Mucosa of stomach (tissue), 1 donor: ENCODE measurements around the gene GPR62.

Source experiments
- H3K27me3 ChIP-seq: one replicate; pipeline ENCODE4 v1.7.0; 2013; ENCODE audit warnings: mild to moderate bottlenecking, low read length; ENCODE audit not compliant: control insufficient read depth, insufficient read depth
- H3K36me3 ChIP-seq: one replicate; pipeline ENCODE4 v1.7.0; 2013; ENCODE audit warnings: low read length; ENCODE audit not compliant: control insufficient read depth, insufficient read depth
- H3K4me1 ChIP-seq: one replicate; pipeline ENCODE4 v1.7.0; 2013; ENCODE audit warnings: mild to moderate bottlenecking, low read length; ENCODE audit not compliant: control insufficient read depth, insufficient read depth
- H3K4me3 ChIP-seq: one replicate; pipeline ENCODE4 v1.7.0; 2013; ENCODE audit warnings: low read length
- H3K9ac ChIP-seq: one replicate; pipeline ENCODE4 v1.7.0; 2013; ENCODE audit warnings: mild to moderate bottlenecking, low read length, moderate library complexity
- H3K9me3 ChIP-seq: one replicate; pipeline ENCODE4 v1.7.0; 2013; ENCODE audit warnings: mild to moderate bottlenecking, low read length, moderate library complexity; ENCODE audit not compliant: control insufficient read depth
- donor health status: Pancreatic carcinoma.

Gene GPR62

GRCh38 chr3:51962854-51963530, 7.8 kb downstream of the GPR62 start:
- Histone ChIP-seq H3K4me3 (no peak overlapping the region), H3K27me3 (no peaks in the 10 kb centered on the region), H3K36me3 (no peaks in the 10 kb centered on the region), H3K9ac (no peak overlapping the region), H3K9me3 (no peaks in the 10 kb centered on the region), H3K4me1 (peaks cover 19% of the 10 kb centered on the region)

GRCh38 chr3:51963951-51964451, 8.8 kb downstream of the GPR62 start:
- no peak overlapping the region for H3K4me3 ChIP-seq
- peaks cover 28% of the 10 kb centered on the region for H3K4me1 ChIP-seq
- no peaks in the 10 kb centered on the region for H3K36me3 ChIP-seq
- no peaks in the 10 kb centered on the region for H3K9me3 ChIP-seq
- no peaks in the 10 kb centered on the region for H3K27me3 ChIP-seq
- H3K9ac ChIP-seq = no peak overlapping the region

GRCh38 chr3:51964521-51964920, 9.3 kb downstream of the GPR62 start:
- no peaks in the 10 kb centered on the region for H3K9me3 ChIP-seq
- no peak overlapping the region for H3K4me3 ChIP-seq
- H3K4me1 ChIP-seq = peaks cover 28% of the 10 kb centered on the region
- no peaks in the 10 kb centered on the region for H3K27me3 ChIP-seq
- H3K36me3 ChIP-seq = no peaks in the 10 kb centered on the region
- no peak overlapping the region for H3K9ac ChIP-seq

DNA sequence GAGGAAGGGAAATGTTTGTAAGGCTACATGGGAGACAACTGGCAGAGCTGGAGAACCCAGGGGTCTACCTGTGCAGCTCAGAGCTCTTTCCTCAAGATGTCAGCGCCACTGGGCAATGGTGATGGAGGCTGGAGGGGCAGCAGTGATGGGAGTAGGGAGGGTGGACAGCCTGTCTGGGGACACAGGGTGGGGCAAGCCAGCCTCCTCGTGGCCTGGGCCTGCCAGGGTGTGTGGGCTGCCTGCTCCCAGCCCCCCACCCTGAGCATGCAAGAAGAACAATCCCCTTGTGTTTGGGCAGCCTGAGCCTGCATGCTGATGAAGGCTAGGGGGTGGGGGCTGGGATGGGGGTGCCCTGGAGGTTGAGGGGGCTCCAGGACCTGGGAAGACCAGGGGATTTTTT, 10.8 kb downstream of the GPR62 start:
- Histone ChIP-seq H3K4me1 (peaks cover 37% of the 10 kb centered on the region), H3K9ac (no peak overlapping the region), H3K9me3 (no peaks in the 10 kb centered on the region), H3K4me3 (no peak overlapping the region), H3K27me3 (no peaks in the 10 kb centered on the region), H3K36me3 (no peaks in the 10 kb centered on the region)

DNA sequence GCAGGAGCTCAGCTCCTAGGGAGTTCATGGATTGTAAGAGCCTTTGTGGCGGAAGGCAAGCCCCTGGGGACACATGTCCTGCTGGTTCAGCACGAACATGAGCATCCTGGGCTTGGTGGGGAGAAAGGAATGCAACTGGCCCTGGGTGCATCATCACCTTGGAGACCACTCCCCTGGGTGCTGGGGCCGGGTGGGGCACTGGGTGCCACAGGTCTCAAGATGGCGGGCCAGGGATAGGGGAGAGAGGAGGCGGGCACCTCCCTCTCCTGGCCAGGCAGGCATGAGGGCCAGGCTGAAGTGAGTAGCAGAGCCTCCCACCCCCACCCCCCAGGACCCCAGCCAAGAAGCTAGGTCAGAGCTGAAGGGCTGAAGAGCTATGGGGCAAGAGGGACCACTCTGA, 11.3 kb downstream of the GPR62 start:
- peaks cover 37% of the 10 kb centered on the region for H3K4me1 ChIP-seq
- peak overlapping the region; percentile 47 for H3K4me3 ChIP-seq
- peak overlapping the region; percentile 63 for H3K9ac ChIP-seq
- H3K36me3 ChIP-seq = no peaks in the 10 kb centered on the region
- no peaks in the 10 kb centered on the region for H3K9me3 ChIP-seq
- H3K27me3 ChIP-seq = no peaks in the 10 kb centered on the region

GRCh38 chr3:51966922-51967383, 11.8 kb downstream of the GPR62 start:
- Histone ChIP-seq H3K27me3 (no peaks in the 10 kb centered on the region), H3K4me3 (peak overlapping the region; percentile 47), H3K36me3 (no peaks in the 10 kb centered on the region), H3K9me3 (no peaks in the 10 kb centered on the region), H3K9ac (peak overlapping the region; percentile 63), H3K4me1 (peaks cover 37% of the 10 kb centered on the region)

DNA sequence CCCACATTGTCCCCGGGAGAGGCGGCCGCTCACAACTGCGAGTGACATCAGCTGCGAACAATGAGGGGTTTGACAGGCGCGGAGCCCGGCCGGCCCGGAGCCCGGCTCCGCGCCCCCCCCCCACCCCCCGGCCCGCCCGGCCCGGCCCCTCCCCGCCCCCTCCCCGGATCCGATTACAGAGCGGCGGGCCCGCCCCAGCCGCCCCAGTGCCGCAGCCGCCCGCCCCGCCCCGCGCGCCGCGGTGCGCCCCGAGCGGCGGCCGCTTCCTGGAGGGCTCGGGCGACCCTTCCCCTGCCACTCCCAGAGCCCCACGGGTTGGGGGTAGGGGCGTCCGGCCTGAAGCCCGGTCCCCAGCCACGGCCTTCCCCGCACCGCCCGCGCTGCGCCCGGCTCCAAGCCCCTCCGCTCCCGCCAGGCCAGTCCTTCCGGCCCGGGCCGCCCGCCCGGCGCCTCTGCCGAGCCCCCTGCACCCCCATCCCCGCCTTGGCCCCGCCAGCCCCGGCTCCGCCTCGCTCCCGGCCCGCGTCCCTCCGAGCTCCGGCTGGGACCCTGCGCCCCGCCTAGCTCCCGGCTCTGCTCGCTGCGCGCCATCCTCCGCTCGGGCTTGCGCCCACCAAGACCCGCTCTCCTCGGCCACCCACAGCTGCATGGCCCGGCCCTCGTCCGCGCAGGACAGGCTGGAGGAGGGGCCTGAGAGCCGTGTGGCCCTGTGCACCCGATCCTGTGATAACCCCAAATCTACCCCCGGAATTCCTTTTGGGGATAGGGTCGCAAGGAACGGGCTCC, 12.4 kb downstream of the GPR62 start, which contains the start of gene PCBP4:
Gene PCBP4, minus strand, starts transcription at position 71 of the 786 bp plus-strand sequence. CDS start 6,214 bp downstream, outside the sequence.
- Histone ChIP-seq H3K36me3 (no peaks in the 10 kb centered on the region), H3K4me1 (peaks cover 37% of the 10 kb centered on the region), H3K4me3 (peak within 1 kb of the TSS; percentile 50), H3K9ac (peak within 1 kb of the TSS; percentile 81), H3K27me3 (no peaks in the 10 kb centered on the region), H3K9me3 (no peaks in the 10 kb centered on the region)

GRCh38 chr3:51968170-51968775, 13.1 kb downstream of the GPR62 start:
- H3K9me3 ChIP-seq = no peaks in the 10 kb centered on the region

DNA sequence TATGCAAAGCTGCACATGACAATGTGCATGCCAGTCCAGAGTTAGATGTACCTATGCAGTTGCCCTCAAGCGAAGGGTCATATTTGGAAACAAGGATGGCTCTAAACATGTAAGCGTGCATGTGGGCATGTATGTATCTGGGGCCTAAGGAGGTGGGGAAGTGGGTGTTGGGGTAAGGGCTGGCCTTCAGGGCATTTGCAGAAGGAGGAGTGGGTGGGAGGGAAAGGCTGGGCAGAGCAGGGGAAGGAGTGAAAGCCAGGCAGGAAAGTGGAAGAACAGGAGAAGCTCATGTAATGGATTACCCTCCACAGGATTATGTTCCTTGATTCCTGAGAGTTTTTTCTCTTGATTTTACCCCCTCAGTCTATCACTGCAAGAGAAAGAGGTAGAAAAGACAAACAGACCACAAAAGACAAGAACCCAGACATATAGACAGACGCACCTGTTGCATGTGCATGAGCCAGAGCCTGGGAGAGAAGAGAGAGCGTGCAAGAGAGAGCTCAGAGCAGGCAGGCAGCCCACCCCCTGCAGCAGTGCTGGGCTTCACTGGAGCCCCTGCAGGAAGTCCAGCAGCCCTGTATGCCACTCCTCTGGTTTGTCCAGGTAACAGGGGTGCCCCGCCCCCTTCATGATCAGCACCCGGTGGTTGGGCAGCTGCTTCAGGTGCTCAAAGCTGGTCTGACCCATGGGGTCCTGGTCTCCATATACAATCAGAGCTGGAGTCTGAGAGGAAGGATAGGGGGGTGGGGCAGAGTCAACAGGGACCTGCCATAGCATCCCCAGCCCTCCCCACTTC, 13.9 kb downstream of the GPR62 start:
- Histone ChIP-seq H3K9me3 (no peaks in the 10 kb centered on the region), H3K4me3 (no peak overlapping the region), H3K4me1 (peaks cover 43% of the 10 kb centered on the region), H3K9ac (no peak overlapping the region), H3K27me3 (no peaks in the 10 kb centered on the region), H3K36me3 (no peaks in the 10 kb centered on the region)

More at GRCh38 chr3:51968170-51968775, 13.1 kb downstream of the GPR62 start:
- Histone ChIP-seq H3K36me3 (no peaks in the 10 kb centered on the region), H3K4me1 (peaks cover 37% of the 10 kb centered on the region), H3K27me3 (no peaks in the 10 kb centered on the region), H3K9ac (peak overlapping the region; percentile 81), H3K4me3 (peak overlapping the region; percentile 50)

GRCh38 chr3:51969841-51970240, 14.7 kb downstream of the GPR62 start:
- Histone ChIP-seq H3K27me3 (no peaks in the 10 kb centered on the region), H3K4me1 (peaks cover 50% of the 10 kb centered on the region), H3K9ac (no peak overlapping the region), H3K36me3 (no peaks in the 10 kb centered on the region), H3K9me3 (no peaks in the 10 kb centered on the region), H3K4me3 (no peak overlapping the region)

GRCh38 chr3:51970606-51971300, 15.6 kb downstream of the GPR62 start:
- Histone ChIP-seq H3K9me3 (no peaks in the 10 kb centered on the region), H3K9ac (no peak overlapping the region), H3K4me3 (no peak overlapping the region), H3K36me3 (no peaks in the 10 kb centered on the region), H3K4me1 (peaks cover 50% of the 10 kb centered on the region), H3K27me3 (no peaks in the 10 kb centered on the region)
